Activated CD4-positive, alpha-beta T cell treated with anti-CD3 and anti-CD28 coated beads, Interleukin-2, amount 10 ng/mL, durations not matched to agents 24 days and 14 days (primary cell): Measurements from ENCODE around the gene LAGE3. TPM values are rescaled to one million over a fixed set of nuclear protein-coding genes. Genes with fewer than 3 reads are reported as not detected.

ENCODE experiments used
- DNase-seq: peaks from one replicate; pipeline ENCODE4 v3.0.0; 2022
- H3K27ac Mint-ChIP-seq: one replicate; pipeline ENCODE4 v1.8.0; 2022; ENCODE audit warnings: mild to moderate bottlenecking, mixed read lengths
- H3K27me3 Mint-ChIP-seq: one replicate; pipeline ENCODE4 v1.8.0; 2022; ENCODE audit warnings: mixed read lengths
- H3K36me3 Mint-ChIP-seq: one replicate; pipeline ENCODE4 v1.8.0; 2022; ENCODE audit warnings: low read depth, mild to moderate bottlenecking, mixed read lengths
- H3K4me1 Mint-ChIP-seq: one replicate; pipeline ENCODE4 v1.8.0; 2021; ENCODE audit warnings: mixed read lengths
- H3K4me3 Mint-ChIP-seq: one replicate; pipeline ENCODE4 v1.8.0; 2022; ENCODE audit warnings: mild to moderate bottlenecking, moderate library complexity, mixed read lengths
- H3K9me3 Mint-ChIP-seq: one replicate; pipeline ENCODE4 v1.8.0; 2021; ENCODE audit warnings: mixed read lengths
- intact Hi-C: fragments of 100-400 bp; cut with micrococcal nuclease; formaldehyde crosslinking; loops from one replicate; pipeline ENCODE4 v1.15.1; 2023
- total RNA-seq: library from RNA; stranded (reverse); gene quantifications from 2 replicates; pipeline ENCODE4 v1.2.3, GENCODE V29; 2022

LAGE3 gene
- total RNA-seq, 1 donor from 2014 or later, result 53.1 TPM

DNA sequence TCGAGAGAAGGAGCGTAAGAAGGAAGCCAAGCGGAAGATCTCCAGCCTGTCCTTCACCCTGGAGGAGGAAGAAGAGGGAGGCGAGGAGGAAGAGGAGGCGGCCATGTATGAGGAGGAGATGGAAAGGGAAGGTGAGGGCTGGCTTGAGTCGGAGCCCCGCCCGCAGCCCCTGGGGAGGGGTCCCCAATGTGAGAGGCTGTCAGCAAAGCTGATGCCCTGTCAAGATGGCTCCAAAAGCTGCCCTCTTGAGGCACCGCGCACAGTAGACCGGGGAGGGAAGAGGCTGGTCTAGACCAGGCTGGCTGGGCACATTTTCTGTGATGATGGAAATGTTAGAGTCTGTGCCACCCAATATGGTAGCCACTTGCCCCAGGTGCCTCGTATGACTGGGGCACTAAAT, 32.7 kb downstream of the LAGE3 start:
- no peaks in the 10 kb centered on the region for H3K27me3 Mint-ChIP-seq
- DNase-seq, result no peak
- H3K9me3 Mint-ChIP-seq, result no peaks in the 10 kb centered on the region
- intact Hi-C loops, result no loop called here
- peaks cover 6% of the 10 kb centered on the region for H3K4me1 Mint-ChIP-seq
- H3K4me3 Mint-ChIP-seq, result no peak overlapping the region
- H3K27ac Mint-ChIP-seq, result peak overlapping the region; percentile 48
- peaks cover 19% of the 10 kb centered on the region for H3K36me3 Mint-ChIP-seq

GRCh38 chrX:154445776-154446175, 33.3 kb downstream of the LAGE3 start:
- H3K27ac Mint-ChIP-seq, result peak overlapping the region; percentile 48
- DNase-seq, result no peak
- intact Hi-C loops, result no loop called here
- no peaks in the 10 kb centered on the region for H3K9me3 Mint-ChIP-seq
- peak overlapping the region; percentile 52 for H3K4me3 Mint-ChIP-seq
- H3K27me3 Mint-ChIP-seq, result no peaks in the 10 kb centered on the region
- peaks cover 8% of the 10 kb centered on the region for H3K4me1 Mint-ChIP-seq
- peaks cover 22% of the 10 kb centered on the region for H3K36me3 Mint-ChIP-seq

GRCh38 chrX:154444755-154445246, 34.3 kb downstream of the LAGE3 start:
- no peak for DNase-seq
- H3K27me3 Mint-ChIP-seq, result no peaks in the 10 kb centered on the region
- intact Hi-C loops, result loop anchor here (1.0 to 5.0 kb wide), 2 partner anchors 14 to 32 kb away; partner anchors contain the start of gene LAGE3
- H3K4me3 Mint-ChIP-seq, result peak overlapping the region; percentile 55
- peaks cover 25% of the 10 kb centered on the region for H3K36me3 Mint-ChIP-seq
- H3K4me1 Mint-ChIP-seq, result peaks cover 8% of the 10 kb centered on the region
- H3K9me3 Mint-ChIP-seq, result no peaks in the 10 kb centered on the region
- H3K27ac Mint-ChIP-seq, result no peak overlapping the region

GRCh38 chrX:154443992-154444754, 34.9 kb downstream of the LAGE3 start, which contains the start of gene FAM50A:
Gene FAM50A (plus strand): TSS chrX:154444141. CDS start chrX:154444236, 95 bp downstream.
- no peaks in the 10 kb centered on the region for H3K9me3 Mint-ChIP-seq
- peak within 1 kb of the TSS; percentile 80 for H3K4me3 Mint-ChIP-seq
- peak; percentile 93 for DNase-seq
- H3K4me1 Mint-ChIP-seq, result peaks cover 8% of the 10 kb centered on the region
- intact Hi-C loops, result loop anchor here (1.0 to 5.0 kb wide), 2 partner anchors 15 to 33 kb away; partner anchors contain the start of gene LAGE3
- peak within 1 kb of the TSS; percentile 80 for H3K27ac Mint-ChIP-seq
- H3K27me3 Mint-ChIP-seq, result no peaks in the 10 kb centered on the region
- H3K36me3 Mint-ChIP-seq, result peaks cover 25% of the 10 kb centered on the region

DNA sequence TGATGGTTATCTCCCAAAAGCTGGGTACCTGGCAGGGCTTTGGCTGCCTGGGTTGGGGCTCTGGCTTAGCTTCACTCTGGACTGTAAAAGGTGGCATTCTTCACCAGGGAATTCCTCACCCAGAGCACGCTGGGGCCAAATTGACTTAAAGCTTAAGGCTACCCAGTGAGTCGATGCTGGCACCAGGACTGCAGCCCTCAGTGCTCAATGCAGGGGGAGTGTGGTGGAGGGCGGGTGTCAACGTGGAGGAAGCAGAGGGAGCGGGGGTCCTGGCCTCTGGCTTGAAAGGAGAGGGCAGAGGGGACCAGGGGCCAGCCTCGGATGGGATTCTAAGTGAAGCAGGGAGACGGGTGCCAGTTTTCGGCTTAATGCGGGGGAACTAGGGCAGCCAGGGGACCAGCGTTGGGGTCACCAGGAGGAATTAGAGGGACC, 35.6 kb downstream of the LAGE3 start:
- peak overlapping the region; percentile 80 for H3K27ac Mint-ChIP-seq
- intact Hi-C loops, result loop anchor here (5.0 kb wide), 1 partner anchor 34 kb away; the partner anchor contains the start of gene LAGE3
- DNase-seq, result no peak
- H3K36me3 Mint-ChIP-seq, result peaks cover 26% of the 10 kb centered on the region
- H3K4me3 Mint-ChIP-seq, result peak overlapping the region; percentile 80
- H3K4me1 Mint-ChIP-seq, result peaks cover 10% of the 10 kb centered on the region
- no peaks in the 10 kb centered on the region for H3K27me3 Mint-ChIP-seq
- H3K9me3 Mint-ChIP-seq, result no peaks in the 10 kb centered on the region

GRCh38 chrX:154441984-154442707, 36.9 kb downstream of the LAGE3 start:
- intact Hi-C loops, result loop anchor here (5.0 kb wide), 1 partner anchor 35 kb away; the partner anchor contains the start of gene LAGE3
- Mint-ChIP-seq H3K27ac (no peak overlapping the region), H3K4me1 (peaks cover 14% of the 10 kb centered on the region), H3K9me3 (no peaks in the 10 kb centered on the region), H3K27me3 (no peaks in the 10 kb centered on the region), H3K36me3 (peaks cover 24% of the 10 kb centered on the region), H3K4me3 (no peak overlapping the region)
- DNase-seq, result no peak

DNA sequence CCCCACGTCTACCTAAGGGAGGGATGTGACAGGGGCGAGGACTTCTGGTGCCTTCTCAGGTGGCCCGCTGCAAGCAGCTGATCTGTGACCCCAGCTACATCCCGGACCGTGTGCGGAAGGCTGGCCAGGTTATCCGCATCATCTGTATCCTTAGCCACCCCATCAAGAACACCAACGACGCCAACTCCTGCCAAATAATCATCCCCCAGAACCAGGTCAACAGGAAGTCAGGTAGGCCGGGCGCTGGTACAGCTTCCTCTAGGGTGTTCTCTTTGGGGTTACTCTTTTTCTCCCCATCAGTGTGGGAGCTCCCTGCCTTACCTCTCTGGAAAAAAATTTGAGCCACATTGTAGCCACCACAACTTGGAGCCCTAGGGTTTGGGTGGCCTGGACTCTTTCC, 37.5 kb downstream of the LAGE3 start:
- Mint-ChIP-seq H3K36me3 (peaks cover 20% of the 10 kb centered on the region), H3K9me3 (no peaks in the 10 kb centered on the region), H3K27me3 (no peaks in the 10 kb centered on the region), H3K4me3 (no peak overlapping the region), H3K27ac (no peak overlapping the region), H3K4me1 (peaks cover 14% of the 10 kb centered on the region)
- DNase-seq, result no peak
- intact Hi-C loops, result loop anchor here (5.0 kb wide), 1 partner anchor 36 kb away; the partner anchor contains the start of gene LAGE3

DNA sequence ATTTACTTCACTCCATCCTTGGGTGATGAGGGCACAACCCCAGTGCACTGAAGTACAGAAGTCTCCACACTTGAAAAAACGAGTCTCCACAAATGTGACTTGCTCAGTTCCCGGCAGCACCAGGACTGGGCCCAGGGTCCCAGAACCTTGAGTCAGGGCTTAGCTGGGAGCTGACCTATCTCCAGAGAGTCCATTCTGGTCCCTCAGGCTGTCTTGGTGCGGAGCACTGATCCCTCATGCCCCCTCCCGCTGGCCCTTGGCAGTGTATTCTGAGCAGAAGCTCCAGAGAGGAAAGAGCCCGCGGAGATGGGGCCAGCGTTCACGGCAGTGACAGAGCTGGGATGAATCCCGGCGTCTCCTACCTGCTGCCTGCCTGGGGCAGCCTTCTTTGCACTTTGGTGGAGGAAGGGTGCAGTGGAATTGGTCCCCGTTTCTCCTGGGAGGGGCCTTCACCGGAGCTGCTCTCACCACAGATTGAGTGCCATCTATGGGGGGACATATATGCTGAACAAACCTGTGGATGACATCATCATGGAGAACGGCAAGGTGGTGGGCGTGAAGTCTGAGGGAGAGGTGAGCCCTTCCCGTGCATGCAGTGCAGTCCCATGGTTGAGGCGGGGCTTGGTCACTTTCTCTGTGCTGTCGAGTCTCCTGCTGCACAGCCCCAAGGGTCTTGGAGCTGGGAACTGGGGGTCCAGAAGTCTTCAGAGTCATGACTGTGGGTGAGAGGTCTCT, 38.3 kb downstream of the LAGE3 start:
- Mint-ChIP-seq H3K36me3 (peaks cover 26% of the 10 kb centered on the region), H3K4me3 (no peak overlapping the region), H3K4me1 (peaks cover 18% of the 10 kb centered on the region), H3K27ac (no peak overlapping the region), H3K9me3 (no peaks in the 10 kb centered on the region), H3K27me3 (no peaks in the 10 kb centered on the region)
- intact Hi-C loops, result loop anchor here (5.0 kb wide), 1 partner anchor 37 kb away; the partner anchor contains the start of gene LAGE3
- DNase-seq, result no peak

GRCh38 chrX:154439841-154440240, 39.2 kb downstream of the LAGE3 start:
- intact Hi-C loops, result loop anchor here (5.0 kb wide), 3 partner anchors 37 to 52 kb away; partner anchors contain the start of genes LAGE3, RPL10 and SLC10A3
- Mint-ChIP-seq H3K4me1 (peaks cover 18% of the 10 kb centered on the region), H3K9me3 (no peaks in the 10 kb centered on the region), H3K27ac (no peak overlapping the region), H3K4me3 (no peak overlapping the region), H3K36me3 (peaks cover 28% of the 10 kb centered on the region), H3K27me3 (no peaks in the 10 kb centered on the region)
- DNase-seq, result no peak

GRCh38 chrX:154437971-154438893, 40.8 kb downstream of the LAGE3 start:
- Mint-ChIP-seq H3K9me3 (no peaks in the 10 kb centered on the region), H3K4me3 (peak overlapping the region; percentile 89), H3K4me1 (peaks cover 15% of the 10 kb centered on the region), H3K27me3 (no peaks in the 10 kb centered on the region), H3K27ac (peak overlapping the region; percentile 82), H3K36me3 (peaks cover 35% of the 10 kb centered on the region)
- DNase-seq, result no peak
- intact Hi-C loops, result loop anchor here (5.0 kb wide), 2 partner anchors 41 to 54 kb away; partner anchors contain the start of genes RPL10 and SLC10A3

DNA sequence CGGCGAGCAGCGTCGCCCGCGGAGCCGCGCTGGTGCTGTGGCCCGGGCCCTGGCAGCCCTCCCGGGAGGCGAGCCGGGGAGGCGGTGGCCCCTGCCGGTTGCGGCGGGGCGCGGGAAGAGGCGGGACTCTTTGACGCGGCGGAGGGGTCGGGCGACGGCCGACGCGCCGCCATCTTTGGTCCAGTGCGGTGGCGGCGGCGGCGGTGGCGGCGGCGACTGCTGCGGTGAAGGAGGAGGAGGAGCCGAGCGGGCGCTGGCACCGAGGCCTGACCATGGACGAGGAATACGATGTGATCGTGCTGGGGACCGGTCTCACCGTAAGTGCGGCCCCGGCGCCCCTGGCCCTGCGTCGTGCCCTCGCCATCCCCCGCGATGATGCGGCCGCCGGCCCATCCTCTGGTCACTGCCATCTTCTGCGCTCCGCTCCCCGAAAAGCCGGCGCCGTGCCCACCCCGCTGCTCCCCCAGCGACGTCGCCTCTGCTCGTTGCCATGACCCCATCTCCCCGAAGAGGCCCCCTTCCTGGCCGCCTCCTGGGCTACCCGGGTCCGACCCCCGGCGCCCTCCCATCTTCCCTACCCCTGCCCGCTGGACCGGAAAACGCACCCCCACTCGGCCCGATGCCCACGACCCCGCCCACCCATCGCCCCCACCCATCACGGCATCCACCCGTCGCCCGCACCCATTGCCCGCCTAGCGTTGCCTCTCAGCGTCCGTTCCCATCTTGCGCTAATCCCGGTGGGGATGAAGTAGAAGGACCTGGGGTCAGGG, 41.9 kb downstream of the LAGE3 start, which contains the start of gene GDI1:
Gene GDI1 (plus strand): TSS at position 172 of the 770 bp plus-strand sequence. CDS start 101 bp downstream, at position 273.
- Mint-ChIP-seq H3K4me1 (peaks cover 15% of the 10 kb centered on the region), H3K36me3 (peaks cover 39% of the 10 kb centered on the region), H3K27ac (peak within 1 kb of the TSS; percentile 92), H3K9me3 (no peaks in the 10 kb centered on the region), H3K4me3 (peak within 1 kb of the TSS; percentile 89), H3K27me3 (no peaks in the 10 kb centered on the region)
- intact Hi-C loops, result loop anchor here (5.0 kb wide), 2 partner anchors 40 to 55 kb away; partner anchors contain the start of genes RPL10 and SLC10A3
- DNase-seq, result peak; percentile 89
